GM12878 (cell line): ENCODE data around the gene SNCB. TPM values are rescaled to one million over a fixed set of nuclear protein-coding genes. Genes with fewer than 3 reads are reported as not detected.

Experiments used
- ATAC-seq: fragments of 200-7000 bp; cut with Tn5 transposase; 3 replicates; pipeline ENCODE4 v1.9.1; 2020; ENCODE audit warnings: mild to moderate bottlenecking, moderate library complexity
- BruUV-seq: library from RNA; stranded (reverse); fragments of 400-500 nt; replicated peaks from 2 replicates; lab custom pipeline; 2021; lab: Mats Ljungman, UMichigan
- CTCF ChIA-PET: fragments of 300-600 bp; sonication (Branson Sonifier 250); formaldehyde crosslinking; extraction: SDS; loops from one replicate; lab custom pipeline; 2021; ENCODE audit warnings: inconsistent platforms; lab: Yijun Ruan, JAX
- POLR2A ChIA-PET: fragments of 350-600 bp; formaldehyde crosslinking; extraction: SDS; loops from one replicate; lab custom pipeline; 2021; ENCODE audit warnings: inconsistent platforms; lab: Charles Lee
- RAD21 ChIA-PET: fragments of 300-600 bp; sonication (Branson Sonifier 250); formaldehyde crosslinking; loops from one replicate; lab custom pipeline; 2023; ENCODE audit warnings: antibody characterized with exemption; ENCODE audit not compliant: unreplicated experiment; lab: Charles Lee
- SMC1A ChIA-PET: fragments of 300-600 bp; sonication (Branson Sonifier 250); formaldehyde crosslinking; loops from one replicate; lab custom pipeline; 2023; ENCODE audit not compliant: unreplicated experiment, uncharacterized antibody; lab: Charles Lee
- DNase-seq: peaks from one replicate; pipeline ENCODE4 v3.0.0-alpha.2; 2011; ENCODE audit warnings: low read depth, low spot score
- FAIRE-seq: peaks from 3 replicates; lab custom pipeline; 2011; peaks lifted over from hg19 to GRCh38; lab: Jason Lieb, UNC
- H2AFZ ChIP-seq: 2 replicates; pipeline ENCODE4 v1.6.0; 2011; ENCODE audit warnings: low read depth, low read length, control low read depth; ENCODE audit not compliant: control insufficient read depth
- H3K27ac ChIP-seq: 2 replicates; pipeline ENCODE4 v1.5.1; 2011; ENCODE audit warnings: control low read depth; ENCODE audit not compliant: control insufficient read depth, insufficient read depth
- H3K27me3 ChIP-seq, 2 experiments: replicated peaks in 1 of 2; 2 replicates each; pipeline versions ENCODE4 v1.6.0 to v1.6.1; 2011; ENCODE audit warnings: low read length in 1 of 2; ENCODE audit not compliant: control insufficient read depth in 2 of 2, insufficient read depth in 2 of 2
- H3K36me3 ChIP-seq, 2 experiments: 2 replicates each; pipeline ENCODE4 v1.5.1; 2011; ENCODE audit warnings: low read length in 1 of 2; ENCODE audit not compliant: control insufficient read depth in 2 of 2, insufficient read depth in 2 of 2
- H3K4me1 ChIP-seq: 2 replicates; pipeline ENCODE4 v1.6.1; 2011; ENCODE audit warnings: mild to moderate bottlenecking, low read length, moderate library complexity, mixed read lengths; ENCODE audit not compliant: control insufficient read depth, insufficient read depth
- H3K4me2 ChIP-seq: 2 replicates; pipeline ENCODE4 v1.6.0; 2011; ENCODE audit warnings: control low read depth; ENCODE audit not compliant: control insufficient read depth, insufficient read depth
- H3K4me3 ChIP-seq: fragments of 200-600 bp; sonication (generic); 2 replicates; pipeline ENCODE4 v1.5.1; 2016
- H3K79me2 ChIP-seq: 2 replicates; pipeline ENCODE4 v1.6.0; 2011; ENCODE audit warnings: low read length; ENCODE audit not compliant: control insufficient read depth, insufficient read depth
- H3K9ac ChIP-seq: 2 replicates; pipeline ENCODE4 v1.8.0; 2011; ENCODE audit warnings: low read length, control low read depth, mixed read lengths; ENCODE audit not compliant: control insufficient read depth, insufficient read depth
- H3K9me3 ChIP-seq: replicated peaks from 3 replicates; pipeline ENCODE4 v1.5.1; 2011; ENCODE audit warnings: mild to moderate bottlenecking, low read length; ENCODE audit not compliant: control insufficient read depth, insufficient read depth
- H4K20me1 ChIP-seq: 2 replicates; pipeline ENCODE4 v1.6.0; 2011; ENCODE audit not compliant: control insufficient read depth, insufficient read depth
- BHLHE40 ChIP-seq, 2 experiments: fragments of 450-650 bp in 1 of 2; IDR thresholded peaks; 2 replicates each; pipeline ENCODE4 v1.6.1; 2011 to 2017; ENCODE audit warnings: low read depth in 2 of 2, borderline replicate concordance in 1 of 2, improper control_type of control experiment in 1 of 2, low read length in 1 of 2, mild to moderate bottlenecking in 1 of 2
- CHD2 ChIP-seq: IDR thresholded peaks from 2 replicates; pipeline ENCODE4 v1.6.1; 2011; ENCODE audit warnings: low read depth, low read length, improper control_type of control experiment, borderline replicate concordance
- EP300 ChIP-seq, 2 experiments: fragments of 150-350 bp in 1 of 2; IDR thresholded peaks; 2 replicates each; pipeline ENCODE4 v1.6.1; 2011 to 2012; ENCODE audit warnings: low read depth in 2 of 2, low read length in 2 of 2, borderline replicate concordance in 1 of 2, improper control_type of control experiment in 1 of 2, inconsistent platforms in 1 of 2; ENCODE audit not compliant: control insufficient read depth in 1 of 2
- FOXK2 ChIP-seq: fragments of 450-650 bp; IDR thresholded peaks from 2 replicates; pipeline ENCODE4 v1.6.1; 2017; ENCODE audit warnings: mild to moderate bottlenecking, moderate library complexity
- GATAD2B ChIP-seq: fragments of 450-650 bp; conservative IDR thresholded peaks from 2 replicates; pipeline ENCODE4 v1.6.1; 2017; ENCODE audit warnings: low read depth, mild to moderate bottlenecking, moderate library complexity
- HCFC1 ChIP-seq: fragments of 150-350 bp; IDR thresholded peaks from 2 replicates; pipeline ENCODE4 v1.6.1; 2014; ENCODE audit warnings: low read length
- KAT2A ChIP-seq: conservative IDR thresholded peaks from 2 replicates; pipeline ENCODE4 v1.6.1; 2011; ENCODE audit warnings: low read depth, low read length; ENCODE audit not compliant: control insufficient read depth
- LARP7 ChIP-seq: fragments of 450-650 bp; IDR thresholded peaks from 2 replicates; pipeline ENCODE4 v1.6.1; 2017; ENCODE audit warnings: mild to moderate bottlenecking
- MEF2B ChIP-seq: fragments of 450-650 bp; IDR thresholded peaks from 2 replicates; pipeline ENCODE4 v1.6.1; 2018; ENCODE audit warnings: mild to moderate bottlenecking, moderate library complexity; ENCODE audit not compliant: partially characterized antibody, poor library complexity, severe bottlenecking
- NBN ChIP-seq: fragments of 450-650 bp; IDR thresholded peaks from 2 replicates; pipeline ENCODE4 v1.6.1; 2016
- NFYB ChIP-seq: IDR thresholded peaks from 2 replicates; pipeline ENCODE4 v1.6.1; 2011; ENCODE audit warnings: low read depth, mild to moderate bottlenecking, low read length, improper control_type of control experiment, moderate library complexity; ENCODE audit not compliant: insufficient read depth
- POLR2AphosphoS2 ChIP-seq: IDR thresholded peaks from 2 replicates; pipeline ENCODE4 v1.6.1; 2011; ENCODE audit warnings: low read depth, mild to moderate bottlenecking, low read length, improper control_type of control experiment, moderate library complexity
- RAD21 ChIP-seq: IDR thresholded peaks from 2 replicates; pipeline ENCODE4 v1.6.1; 2011; ENCODE audit warnings: mild to moderate bottlenecking, low read depth, low read length, moderate library complexity; ENCODE audit not compliant: insufficient read depth
- RAD51 ChIP-seq: fragments of 450-650 bp; IDR thresholded peaks from 2 replicates; pipeline ENCODE4 v1.6.1; 2016; ENCODE audit warnings: moderate library complexity, mild to moderate bottlenecking, inconsistent platforms
- RCOR1 ChIP-seq: conservative IDR thresholded peaks from 2 replicates; pipeline ENCODE4 v1.6.1; 2012; ENCODE audit warnings: low read depth, low read length, improper control_type of control experiment
- SMAD5 ChIP-seq: IDR thresholded peaks from 2 replicates; pipeline ENCODE4 v1.6.1; 2016; ENCODE audit warnings: antibody characterized with exemption, low read depth
- SMC3 ChIP-seq: IDR thresholded peaks from 2 replicates; pipeline ENCODE4 v1.6.1; 2011; ENCODE audit warnings: low read length, improper control_type of control experiment, borderline replicate concordance
- SREBF2 ChIP-seq: IDR thresholded peaks from 2 replicates; pipeline ENCODE4 v1.6.1; 2012; ENCODE audit warnings: mild to moderate bottlenecking, low read length
- SRF ChIP-seq, 2 experiments: IDR thresholded peaks; 2 replicates each; pipeline ENCODE4 v1.6.1; 2011; ENCODE audit warnings: low read depth in 2 of 2, low read length in 2 of 2, mild to moderate bottlenecking in 1 of 2, moderate library complexity in 1 of 2
- ZNF24 ChIP-seq: fragments of 450-650 bp; IDR thresholded peaks from 2 replicates; pipeline ENCODE4 v1.6.1; 2017; ENCODE audit warnings: antibody characterized with exemption, mild to moderate bottlenecking
- ZNF274 ChIP-seq: IDR thresholded peaks from one replicate; pipeline ENCODE4 v1.8.0; 2011; ENCODE audit not compliant: insufficient read length, insufficient read depth
- WGBS: methylation state at CpG from one replicate; pipeline ENCODE4 v1.1.6; 2016; ENCODE audit warnings: low lambda C conversion rate; ENCODE audit not compliant: insufficient replicate concordance, insufficient coverage; ENCODE audit errors: missing lambda C conversion rate; 5-methylcytosine and 5-hydroxymethylcytosine counted together
- in situ Hi-C: fragments of 300-500 bp; cut with MboI; formaldehyde crosslinking; loops from 9 replicates; pipeline ENCODE4 v1.14.3; 2018; ENCODE audit warnings: mixed read lengths
- intact Hi-C: fragments of 100-400 bp; cut with micrococcal nuclease; formaldehyde crosslinking; loops from one replicate; pipeline ENCODE4 v1.14.2; 2022; ENCODE audit not compliant: unreplicated experiment
- polyA plus RNA-seq, 11 experiments: library from polyadenylated mRNA; depleted of rRNA in 4 of 11; unstranded in 6 of 11; stranded (reverse) in 5 of 11; fragments of >200 nt; fragmentation: Nextera tagmentation in 4 of 11; fragmentation: Illumina TruSeq in 1 of 11; extraction: Ambion mirVana in 4 of 11; extraction: Trizol in 1 of 11; gene quantifications; 1 replicate in 1 of 11; 2 replicates in 10 of 11; pipeline versions ENCODE4 v1.2.1 to v1.2.3, GENCODE V29; 2011 to 2016; ENCODE audit warnings: inconsistent platforms in 2 of 11, missing spikeins in 2 of 11, low read depth in 1 of 11
- total RNA-seq, 4 experiments: library from RNA; depleted of rRNA in 3 of 4; stranded (reverse); fragments of >200 nt in 3 of 4; fragmentation: Illumina TruSeq in 1 of 4; extraction: Trizol in 1 of 4; gene quantifications; 2 replicates each; pipeline versions ENCODE4 v1.2.1 to v1.2.3, GENCODE V29; 2013 to 2021
- TF ChIP-seq, protein P1 (sequence below): IDR thresholded peaks from 2 replicates; pipeline ENCODE4 v1.6.1; 2011; ENCODE audit warnings: low read depth, low read length, improper control_type of control experiment, borderline replicate concordance
- TF ChIP-seq, protein P2 (sequence below): IDR thresholded peaks from 2 replicates; pipeline ENCODE4 v1.6.1; 2011; ENCODE audit warnings: low read depth, mild to moderate bottlenecking, low read length, moderate library complexity, borderline replicate concordance; ENCODE audit errors: extremely low read depth
- TF ChIP-seq, protein P3 (sequence below): IDR thresholded peaks from 2 replicates; pipeline ENCODE4 v1.6.1; 2011; ENCODE audit warnings: borderline replicate concordance, low read depth, mild to moderate bottlenecking, moderate library complexity, low read length; ENCODE audit not compliant: insufficient read depth, poor library complexity, severe bottlenecking

SNCB gene
- total and polyA plus RNA-seq, 10 of the 15 experiments (the other 5 are each of a cell fraction or from before 2014, with no cell fraction given) = 0.75 TPM; not detected in 9

DNA sequence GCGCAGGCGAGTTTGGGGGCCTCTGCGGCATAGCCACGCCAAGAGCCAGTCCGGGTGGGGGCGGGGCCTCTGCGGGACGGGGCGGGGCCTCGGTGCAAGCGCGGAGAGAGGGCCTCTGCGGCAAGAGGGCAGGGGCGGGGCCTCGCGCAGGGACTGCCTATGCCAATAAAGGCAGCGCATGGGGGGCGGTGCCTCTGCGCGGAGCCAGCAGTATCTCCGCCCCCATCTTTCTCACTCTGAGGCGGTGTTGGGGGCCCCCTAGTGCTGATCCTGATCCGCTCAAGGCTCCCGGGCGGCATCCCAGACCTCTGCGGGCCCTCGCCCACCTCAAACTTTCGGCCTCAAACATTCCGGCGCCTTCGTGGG is 11.1 kb downstream of the SNCB start (continued):
- TF ChIP-seq HCFC1 = no peak
- no peak for TF ChIP-seq RCOR1
- no peak for TF ChIP-seq KAT2A
- TF ChIP-seq SREBF2 = no peak
- TF ChIP-seq RAD51 = no peak
- no peak for TF ChIP-seq ZNF274
- TF ChIP-seq SMC3 = peak; percentile 16; the same call in 1 of the 2 replicates
- peak; percentile 28; the same call in 1 of the 2 replicates for TF ChIP-seq RAD21
- TF ChIP-seq, protein P1, sequence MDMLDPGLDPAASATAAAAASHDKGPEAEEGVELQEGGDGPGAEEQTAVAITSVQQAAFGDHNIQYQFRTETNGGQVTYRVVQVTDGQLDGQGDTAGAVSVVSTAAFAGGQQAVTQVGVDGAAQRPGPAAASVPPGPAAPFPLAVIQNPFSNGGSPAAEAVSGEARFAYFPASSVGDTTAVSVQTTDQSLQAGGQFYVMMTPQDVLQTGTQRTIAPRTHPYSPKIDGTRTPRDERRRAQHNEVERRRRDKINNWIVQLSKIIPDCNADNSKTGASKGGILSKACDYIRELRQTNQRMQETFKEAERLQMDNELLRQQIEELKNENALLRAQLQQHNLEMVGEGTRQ = no peak

DNA sequence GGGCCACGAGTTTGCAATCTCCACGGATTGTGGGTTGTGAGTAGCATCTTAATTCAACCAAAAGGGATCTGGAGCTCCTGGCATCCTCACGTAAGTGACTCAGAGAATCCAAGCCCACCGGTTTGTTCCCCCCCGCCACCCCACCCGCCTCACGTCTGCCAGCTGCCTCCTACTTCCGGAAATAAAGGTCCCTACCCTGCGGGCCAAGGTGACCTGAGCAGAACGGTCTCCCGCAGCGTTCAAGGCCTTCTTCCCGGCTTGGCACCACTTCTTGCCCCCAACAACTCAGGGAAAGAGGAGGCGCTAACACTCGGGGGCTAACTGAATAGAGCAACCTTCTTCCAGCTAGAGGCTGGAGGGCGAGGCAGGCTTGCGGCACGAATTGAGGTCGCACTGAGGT is 11.6 kb downstream of the SNCB start:
- intact Hi-C loops = loop anchor here (5.0 kb wide), 1 partner anchor 46 kb away; no protein-coding TSS in a partner anchor
- Histone ChIP-seq H3K27ac (no peak overlapping the region), H3K9me3 (no peaks in the 10 kb centered on the region), H3K27me3 (peaks cover 4 to 7% of the 10 kb centered on the region in 2 experiments), H3K36me3 (no peaks in the 10 kb centered on the region), H2AFZ (no peak overlapping the region), H3K79me2 (no peaks in the 10 kb centered on the region), H3K9ac (no peak overlapping the region), H3K4me2 (no peak overlapping the region), H4K20me1 (no peaks in the 10 kb centered on the region), H3K4me1 (no peaks in the 10 kb centered on the region), H3K4me3 (no peak overlapping the region)
- WGBS = 57% methylated on average over 19 of the region's 19 CpGs
- ChIA-PET RAD21 (no interaction called here), SMC1A (interaction anchor here (0.6 kb wide), 1 partner anchor 255 kb away, joined by 3 read pairs; no protein-coding TSS in a partner anchor), CTCF (no interaction called here), POLR2A (no interaction called here)
- DNase-seq (no peak), ATAC-seq (no peak), FAIRE-seq (no peak)
- in situ Hi-C loops = no loop called here
- BruUV-seq = no TSS peak
- TF ChIP-seq FOXK2 (no peak), SRF (IDR thresholded peaks at IDR 0.05; ENCODE audit: low read depth in 2 of 2, low read length in 2 of 2) (no peak), POLR2AphosphoS2 (no peak), LARP7 (no peak), SMAD5 (no peak), BHLHE40 (IDR thresholded peaks at IDR 0.05; ENCODE audit: borderline replicate concordance in 1 of 2, low read depth in 2 of 2, low read length in 1 of 2) (no peak), ZNF24 (no peak), MEF2B (no peak), RAD51 (no peak), EP300 (IDR thresholded peaks at IDR 0.05; ENCODE audit: borderline replicate concordance in 1 of 2, control insufficient read depth in 1 of 2, low read depth in 2 of 2, low read length in 2 of 2) (no peak), NFYB (no peak), GATAD2B (no peak), CHD2 (no peak), NBN (no peak)
- TF ChIP-seq, protein P2, sequence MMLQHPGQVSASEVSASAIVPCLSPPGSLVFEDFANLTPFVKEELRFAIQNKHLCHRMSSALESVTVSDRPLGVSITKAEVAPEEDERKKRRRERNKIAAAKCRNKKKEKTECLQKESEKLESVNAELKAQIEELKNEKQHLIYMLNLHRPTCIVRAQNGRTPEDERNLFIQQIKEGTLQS = no peak
- TF ChIP-seq, protein P3, sequence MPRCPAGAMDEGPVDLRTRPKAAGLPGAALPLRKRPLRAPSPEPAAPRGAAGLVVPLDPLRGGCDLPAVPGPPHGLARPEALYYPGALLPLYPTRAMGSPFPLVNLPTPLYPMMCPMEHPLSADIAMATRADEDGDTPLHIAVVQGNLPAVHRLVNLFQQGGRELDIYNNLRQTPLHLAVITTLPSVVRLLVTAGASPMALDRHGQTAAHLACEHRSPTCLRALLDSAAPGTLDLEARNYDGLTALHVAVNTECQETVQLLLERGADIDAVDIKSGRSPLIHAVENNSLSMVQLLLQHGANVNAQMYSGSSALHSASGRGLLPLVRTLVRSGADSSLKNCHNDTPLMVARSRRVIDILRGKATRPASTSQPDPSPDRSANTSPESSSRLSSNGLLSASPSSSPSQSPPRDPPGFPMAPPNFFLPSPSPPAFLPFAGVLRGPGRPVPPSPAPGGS = no peak
